Cortex of kidney (tissue), 1 donor: ENCODE results near the gene SLC2A1.

Experiments used
- DNase-seq: peaks from one replicate; lab custom pipeline; 2025; lab: John Stamatoyannopoulos, UW

The SLC2A1 gene

DNA sequence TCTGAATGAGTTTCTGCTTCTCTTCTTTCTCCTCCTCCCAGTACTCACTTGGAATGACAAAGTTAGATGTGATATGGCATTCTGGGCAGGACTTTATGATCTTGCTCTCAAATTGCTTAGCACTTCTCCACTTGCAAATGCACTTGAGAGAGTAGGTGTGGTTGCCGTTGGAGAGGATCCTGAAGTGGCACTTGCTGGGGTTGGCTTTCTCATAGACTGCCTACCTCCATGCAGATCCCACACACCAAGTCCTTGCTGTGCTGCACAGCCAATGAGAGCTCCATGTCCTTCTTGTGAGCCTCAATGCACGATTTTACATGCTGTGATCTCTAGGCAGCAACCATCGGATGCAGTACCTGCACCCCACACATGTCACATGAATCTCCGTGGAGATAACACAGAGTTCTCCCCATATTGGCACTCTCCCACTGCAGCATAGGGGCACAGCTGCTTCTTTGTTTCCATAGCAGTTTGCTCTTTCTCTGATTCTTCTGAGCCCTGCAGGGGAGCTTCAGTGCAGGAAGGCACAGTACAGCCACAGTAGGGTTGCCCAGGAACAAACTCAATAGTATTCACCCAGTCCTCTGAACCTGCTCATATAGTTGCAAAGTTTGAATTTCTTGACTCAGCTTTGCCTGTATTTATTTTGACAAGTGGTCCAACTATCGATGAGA is 67.1 kb downstream of the SLC2A1 start:
- no peak for DNase-seq

DNA sequence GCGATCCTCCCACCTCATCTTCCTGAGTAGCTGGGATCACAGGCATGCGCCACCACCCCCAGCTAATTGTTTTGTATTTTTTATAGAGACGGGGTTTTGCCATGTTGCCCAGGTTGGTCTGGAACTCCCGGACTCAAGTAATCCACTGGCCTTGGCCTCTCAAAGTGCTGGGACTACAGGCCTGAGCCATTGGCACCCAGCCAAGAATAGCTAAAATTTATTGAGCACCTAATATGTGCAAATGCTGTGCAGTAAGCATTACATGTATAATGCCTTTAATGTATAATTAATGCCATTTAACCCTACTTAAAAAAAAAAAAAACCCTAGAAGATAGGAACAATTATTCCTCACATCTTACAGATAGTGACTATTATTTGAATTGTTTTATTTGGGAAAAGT is 69.4 kb downstream of the SLC2A1 start:
- DNase-seq: no peak

- no peak for DNase-seq
These were observed 70.5 kb downstream of the SLC2A1 start for GRCh38 chr1:42888013-42888633.

DNA sequence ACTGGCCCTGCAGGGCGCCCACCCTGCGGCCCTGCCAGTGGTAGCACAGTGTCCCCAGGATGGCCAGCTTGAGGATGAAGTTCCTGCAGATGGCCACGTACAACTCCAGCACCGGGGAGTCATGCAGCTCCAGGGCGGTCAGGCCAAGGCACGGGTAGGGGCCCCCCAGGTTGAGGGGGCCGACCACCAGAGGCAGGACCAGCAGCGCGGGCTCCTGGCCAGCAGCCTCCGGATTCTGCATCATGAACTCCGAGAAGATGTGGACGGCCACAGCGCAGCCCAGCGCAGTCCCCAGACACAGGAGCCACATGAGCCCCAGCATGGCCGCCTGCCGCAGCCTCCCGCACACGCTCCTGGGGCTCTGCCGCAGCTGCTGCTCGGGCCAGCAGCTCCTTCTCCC is 71.3 kb downstream of the SLC2A1 start:
- DNase-seq: no peak

GRCh38 chr1:42886800-42887199 is 71.9 kb downstream of the SLC2A1 start:
- no peak for DNase-seq

DNA sequence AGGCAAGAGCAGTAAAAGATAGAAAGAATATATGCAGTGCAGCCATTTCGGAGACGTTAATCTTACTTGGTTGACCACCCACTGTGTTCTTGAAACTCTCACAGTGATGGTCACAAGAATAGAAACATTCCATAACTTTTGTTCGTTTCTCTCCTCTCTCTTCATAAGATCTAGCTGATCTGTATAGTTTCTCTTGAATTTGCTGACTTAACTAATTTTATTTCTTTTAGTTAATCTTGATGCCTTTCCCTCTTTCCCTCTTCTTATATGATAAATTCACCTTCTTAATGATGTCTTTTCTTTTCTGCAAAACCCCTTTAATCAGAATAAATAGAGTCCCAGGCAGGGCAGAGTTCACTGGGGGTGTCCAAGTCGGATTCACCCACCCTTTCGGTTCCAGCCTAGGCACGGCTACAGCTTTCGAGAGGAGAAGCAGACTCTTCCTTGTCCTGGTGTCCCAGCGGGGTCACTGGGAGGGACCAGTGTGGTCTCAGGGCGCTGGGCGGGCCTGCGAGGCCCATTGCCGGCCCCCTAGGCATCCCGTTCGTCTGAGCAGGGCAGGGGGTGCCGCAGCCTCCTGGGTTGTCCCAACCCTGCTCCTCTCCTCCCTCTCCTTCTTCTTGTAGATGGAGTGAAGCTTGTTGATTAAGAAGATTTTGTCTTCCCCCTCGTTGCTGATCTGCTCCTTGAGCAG is 72.5 kb downstream of the SLC2A1 start:
- no peak for DNase-seq

- no peak for DNase-seq
These were observed 78.3 kb downstream of the SLC2A1 start for GRCh38 chr1:42880384-42880783.

DNA sequence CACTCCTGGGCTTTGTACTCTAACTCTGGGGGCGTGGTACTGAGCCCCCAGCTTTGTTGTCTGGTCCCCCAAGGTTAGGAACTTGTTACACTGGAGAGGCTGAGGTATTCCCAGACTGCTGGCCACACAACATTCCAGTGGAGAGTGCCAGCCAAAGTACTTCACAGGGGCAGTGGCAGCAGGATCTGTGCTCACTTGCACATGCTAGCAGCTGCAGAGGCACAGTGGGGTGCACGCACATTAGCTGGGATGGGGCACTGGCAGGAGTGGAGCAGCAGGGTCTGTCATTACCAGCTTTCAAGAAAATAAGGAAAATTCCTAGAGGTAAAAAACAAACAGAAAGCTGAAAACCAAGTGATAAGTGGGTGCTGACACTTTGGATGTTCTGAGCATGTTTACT is 81.3 kb downstream of the SLC2A1 start:
- DNase-seq: no peak

DNA sequence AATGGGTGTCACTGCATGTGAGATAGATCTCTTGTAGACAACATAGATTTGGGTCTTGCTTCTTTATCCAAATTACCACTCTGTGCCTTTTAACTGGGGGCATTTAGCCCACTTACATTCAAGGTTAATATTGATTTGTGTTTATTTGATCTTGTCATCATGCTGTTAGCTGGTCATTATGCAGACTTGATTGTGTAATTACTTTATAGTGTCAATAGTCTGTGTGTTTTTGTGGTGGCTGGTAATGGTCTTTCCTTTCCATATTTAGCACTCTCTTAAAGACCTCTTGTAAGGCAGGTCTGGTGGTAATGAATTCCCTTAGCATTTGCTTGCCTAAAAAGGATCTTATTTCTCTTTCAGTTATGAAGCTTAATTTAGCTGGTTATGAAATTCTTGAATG is 82.7 kb downstream of the SLC2A1 start:
- no peak for DNase-seq
